ENCODE data around the gene TBC1D32. TPM values are rescaled to one million over a fixed set of nuclear protein-coding genes. Genes with fewer than 3 reads are reported as not detected.
"Not testable (repeated sequence)": the region's sequence is repeated elsewhere in the genome, so short reads cannot be mapped to it uniquely, and the experiment has no call there.

The TBC1D32 gene
- total RNA-seq, 1 experiment from 2014 or later: 5.4 TPM

- no peak for DNase-seq (ENCODE audit: low read depth)
These were observed 117.4 kb downstream of the TBC1D32 start for GRCh38 chr6:121216928-121217327.

- DNase-seq (ENCODE audit: low read depth): not testable (repeated sequence)
These were observed 120.9 kb downstream of the TBC1D32 start for GRCh38 chr6:121213341-121213740.

GRCh38 chr6:121210943-121211342 is 123.3 kb downstream of the TBC1D32 start:
- no peak for DNase-seq (ENCODE audit: low read depth)

GRCh38 chr6:121205569-121205968 is 128.7 kb downstream of the TBC1D32 start:
- DNase-seq (ENCODE audit: low read depth): no peak

- no peak for DNase-seq (ENCODE audit: low read depth)
These were observed 133.2 kb downstream of the TBC1D32 start for GRCh38 chr6:121201105-121201504.

GRCh38 chr6:121196042-121196441 is 138.2 kb downstream of the TBC1D32 start:
- not testable (repeated sequence) for DNase-seq (ENCODE audit: low read depth)

- no peak for DNase-seq (ENCODE audit: low read depth)
These were observed 144.2 kb downstream of the TBC1D32 start for GRCh38 chr6:121190122-121190521.

- no peak for DNase-seq (ENCODE audit: low read depth)
These were observed 145.9 kb downstream of the TBC1D32 start for GRCh38 chr6:121188356-121188755.

- no peak for DNase-seq (ENCODE audit: low read depth)
These were observed 146.5 kb downstream of the TBC1D32 start for GRCh38 chr6:121187833-121188200.

- DNase-seq (ENCODE audit: low read depth): no peak
These were observed 147.0 kb downstream of the TBC1D32 start for GRCh38 chr6:121187200-121187832.

- DNase-seq (ENCODE audit: low read depth): no peak
These were observed 150.5 kb downstream of the TBC1D32 start for GRCh38 chr6:121183742-121184141.

- no peak for DNase-seq (ENCODE audit: low read depth)
These were observed 158.5 kb downstream of the TBC1D32 start for GRCh38 chr6:121175827-121176226.

- not testable (repeated sequence) for DNase-seq (ENCODE audit: low read depth)
These were observed 161.8 kb downstream of the TBC1D32 start for GRCh38 chr6:121172451-121172850.

GRCh38 chr6:121171879-121172278 is 162.4 kb downstream of the TBC1D32 start:
- no peak for DNase-seq (ENCODE audit: low read depth)

GRCh38 chr6:121161886-121162285 is 172.4 kb downstream of the TBC1D32 start:
- DNase-seq (ENCODE audit: low read depth): no peak

- no peak for DNase-seq (ENCODE audit: low read depth)
These were observed 174.0 kb downstream of the TBC1D32 start for GRCh38 chr6:121160276-121160675.

GRCh38 chr6:121158891-121159290 is 175.4 kb downstream of the TBC1D32 start:
- no peak for DNase-seq (ENCODE audit: low read depth)

GRCh38 chr6:121158438-121158837 is 175.8 kb downstream of the TBC1D32 start:
- no peak for DNase-seq (ENCODE audit: low read depth)

- no peak for DNase-seq (ENCODE audit: low read depth)
These were observed 176.4 kb downstream of the TBC1D32 start for GRCh38 chr6:121157906-121158305.

- peak; percentile 1 for DNase-seq (ENCODE audit: low read depth)
These were observed 190.8 kb downstream of the TBC1D32 start for GRCh38 chr6:121143476-121143875.

- DNase-seq (ENCODE audit: low read depth): peak; percentile 16
These were observed 192.2 kb downstream of the TBC1D32 start for GRCh38 chr6:121142093-121142492.

- DNase-seq (ENCODE audit: low read depth): no peak
These were observed 198.9 kb downstream of the TBC1D32 start for GRCh38 chr6:121135425-121135824.

- no peak for DNase-seq (ENCODE audit: low read depth)
These were observed 199.4 kb downstream of the TBC1D32 start for GRCh38 chr6:121134922-121135321.

- DNase-seq (ENCODE audit: low read depth): no peak
These were observed 209.7 kb downstream of the TBC1D32 start for GRCh38 chr6:121124600-121124999.
